Brain microvascular endothelial cell (primary cell): ENCODE data around the gene PBX4.

Experiments used
- DNase-seq: peaks from one replicate; pipeline ENCODE4 v3.0.0-alpha.2; 2020
- H3K27ac ChIP-seq: fragments of 250-450 bp; sonication (Bioruptor Pico); 2 replicates; pipeline ENCODE4 v1.5.1; 2020; ENCODE audit warnings: mild to moderate bottlenecking, moderate library complexity
- H3K27me3 ChIP-seq: fragments of 250-450 bp; sonication (Bioruptor Pico); replicated peaks from 2 replicates; pipeline ENCODE4 v1.5.1; 2020; ENCODE audit warnings: mild to moderate bottlenecking
- H3K36me3 ChIP-seq: fragments of 250-450 bp; sonication (Bioruptor Pico); replicated peaks from 2 replicates; pipeline ENCODE4 v1.5.1; 2020; ENCODE audit warnings: mild to moderate bottlenecking
- H3K4me3 ChIP-seq: 2 replicates; pipeline ENCODE4 v1.5.1; 2011; ENCODE audit warnings: low read depth, mild to moderate bottlenecking, control low read depth, low read length, moderate library complexity
- CTCF ChIP-seq: IDR thresholded peaks from 2 replicates; pipeline ENCODE4 v1.5.1; 2011; ENCODE audit warnings: low read depth, mild to moderate bottlenecking, moderate library complexity, low read length, control low read depth, inconsistent platforms; ENCODE audit errors: missing control alignments
- in situ Hi-C: cut with HindIII; loops from 2 replicates; pipeline ENCODE4 v1.10.0; 2017; ENCODE audit warnings: low sequenced_read_pairs, low pct_ligation_motif_present

Gene PBX4

GRCh38 chr19:19530423-19530804, 88.1 kb downstream of the PBX4 start:
- H3K27ac ChIP-seq: no peak overlapping the region
- no peaks in the 10 kb centered on the region for H3K27me3 ChIP-seq
- TF ChIP-seq CTCF: no peak
- H3K36me3 ChIP-seq: peaks cover 13% of the 10 kb centered on the region
- in situ Hi-C loops: no loop called here
- H3K4me3 ChIP-seq: no peak overlapping the region
- DNase-seq: no peak

DNA sequence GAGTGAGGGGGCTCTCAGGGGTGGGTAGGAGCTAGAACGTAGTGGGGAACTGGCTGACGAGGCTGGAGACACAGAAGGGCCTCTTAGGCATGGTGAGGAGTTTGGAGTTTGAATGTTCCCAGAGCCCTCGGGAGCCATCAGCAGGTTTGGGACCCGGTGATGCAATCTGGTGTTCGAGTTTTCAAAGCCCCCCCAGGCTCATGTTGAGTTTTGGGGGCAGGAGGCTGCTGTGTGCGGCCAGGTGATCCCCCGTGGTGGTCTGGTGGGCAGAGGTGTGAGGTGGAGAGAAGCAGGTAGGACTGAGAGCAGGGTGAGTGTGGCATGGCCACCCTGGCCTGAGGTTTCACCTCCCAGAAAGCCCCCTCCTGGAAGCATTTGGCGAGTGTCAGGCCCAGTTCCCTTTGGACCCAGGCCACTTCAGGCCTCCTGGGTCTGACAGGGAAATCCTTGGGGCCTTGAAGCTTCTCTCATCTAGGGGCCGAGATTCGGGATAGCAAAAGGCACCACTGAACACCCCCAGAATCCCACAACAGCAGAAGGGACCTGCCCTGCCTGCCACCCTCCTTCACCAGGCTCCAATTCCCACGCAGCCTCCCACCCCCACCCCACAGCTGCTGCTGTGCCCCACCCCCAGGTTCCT, 88.6 kb downstream of the PBX4 start:
- in situ Hi-C loops: no loop called here
- peaks cover 13% of the 10 kb centered on the region for H3K36me3 ChIP-seq
- no peak for DNase-seq
- H3K4me3 ChIP-seq: no peak overlapping the region
- no peak overlapping the region for H3K27ac ChIP-seq
- TF ChIP-seq CTCF: no peak
- no peaks in the 10 kb centered on the region for H3K27me3 ChIP-seq

- no peak for TF ChIP-seq CTCF
- Histone ChIP-seq H3K4me3 (peak within 1 kb of the TSS; percentile 30), H3K27me3 (no peaks in the 10 kb centered on the region), H3K27ac (no peak within 1 kb of the TSS), H3K36me3 (peaks cover 13% of the 10 kb centered on the region)
- peak; percentile 33 for DNase-seq
- in situ Hi-C loops: no loop called here
Measured at GRCh38 chr19:19528721-19529490, 89.6 kb downstream of the PBX4 start, which contains the start of gene YJEFN3. TSS of gene YJEFN3 (plus strand) at chr19:19528911. CDS start at chr19:19528933, 22 bp downstream.

GRCh38 chr19:19527674-19528625, 90.5 kb downstream of the PBX4 start:
- Histone ChIP-seq H3K4me3 (no peak overlapping the region), H3K36me3 (peaks cover 13% of the 10 kb centered on the region), H3K27ac (no peak overlapping the region), H3K27me3 (no peaks in the 10 kb centered on the region)
- TF ChIP-seq CTCF: no peak
- DNase-seq: no peak
- in situ Hi-C loops: no loop called here

GRCh38 chr19:19527371-19527656, 91.2 kb downstream of the PBX4 start:
- in situ Hi-C loops: no loop called here
- H3K4me3 ChIP-seq: no peak overlapping the region
- DNase-seq: no peak
- H3K36me3 ChIP-seq: peaks cover 13% of the 10 kb centered on the region
- H3K27me3 ChIP-seq: no peaks in the 10 kb centered on the region
- no peak overlapping the region for H3K27ac ChIP-seq
- TF ChIP-seq CTCF: no peak
